OCI-M2 (cell line): ENCODE measurements around the gene UBA1.
"Not testable (repeated sequence)": the region's sequence is repeated elsewhere in the genome, so short reads cannot be mapped to it uniquely, and the experiment has no call there.

ENCODE experiments used
- DNase-seq: peaks from one replicate; lab custom pipeline; 2025; ENCODE audit not compliant: unreplicated experiment; lab: John Stamatoyannopoulos, UW

The UBA1 gene

DNA sequence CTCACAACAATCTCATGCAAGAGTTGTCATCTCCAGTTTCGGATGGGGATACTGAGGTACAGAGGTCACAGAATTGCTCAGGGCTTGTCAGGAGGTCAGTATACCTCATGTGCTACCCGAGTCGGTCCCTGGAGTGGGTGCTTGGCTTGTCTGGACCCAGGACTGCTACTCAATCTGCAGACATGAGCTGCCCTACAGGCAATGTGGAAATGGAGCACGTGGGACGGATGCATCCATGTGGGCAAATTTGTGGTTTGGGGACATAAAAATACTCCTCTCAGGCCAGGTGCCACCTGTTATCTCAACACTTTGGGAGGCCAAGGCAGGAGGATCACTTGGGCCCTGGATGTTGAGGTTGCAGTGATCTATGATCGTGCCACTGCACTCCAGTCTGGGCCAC, 54.9 kb downstream of the UBA1 start:
- no peak for DNase-seq

DNA sequence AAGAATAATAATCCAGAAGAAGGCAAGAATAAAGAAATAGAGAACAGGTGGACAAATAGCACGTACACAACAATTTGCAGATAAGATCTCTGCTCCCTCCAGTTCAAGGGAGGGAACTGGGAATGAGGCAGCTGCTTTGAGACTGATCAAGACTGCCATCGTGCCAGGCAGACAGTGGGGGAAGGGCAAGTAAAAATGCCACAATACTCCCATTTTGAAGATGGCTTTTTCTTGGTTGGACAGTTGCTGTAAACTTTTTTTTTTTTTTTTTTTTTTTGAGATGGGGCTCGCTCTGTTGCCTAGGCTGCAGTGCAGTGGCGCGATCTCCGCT, 56.4 kb downstream of the UBA1 start:
- DNase-seq = no peak

DNA sequence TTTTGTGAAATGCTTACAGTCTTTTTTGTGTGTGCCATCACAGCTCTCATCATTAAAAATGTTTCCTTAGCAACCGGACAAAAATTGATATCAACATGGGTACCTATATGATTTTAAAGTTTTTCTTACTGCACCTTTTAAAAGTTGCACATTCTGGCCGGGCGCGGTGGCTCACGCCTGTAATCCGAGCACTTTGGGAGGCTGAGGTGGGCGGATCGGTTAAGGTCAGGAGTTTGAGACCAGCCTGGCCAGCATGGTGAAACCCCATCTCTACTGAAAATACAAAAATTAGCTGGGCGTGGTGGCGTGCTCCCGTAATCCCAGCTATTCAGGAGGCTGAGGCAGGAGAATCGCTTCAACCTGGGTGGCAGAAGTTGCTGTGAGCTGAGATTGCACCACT, 64.0 kb downstream of the UBA1 start:
- DNase-seq = not testable (repeated sequence)
